ENCODE measurements around the gene BMPR1B.

The BMPR1B gene

GRCh38 chr4:94841864-94842221, 84.1 kb downstream of the BMPR1B start:
- H3K9me3 ChIP-seq (ENCODE audit: control insufficient read depth, insufficient read depth, low read depth, low read length): no peaks in the 10 kb centered on the region
- no peak overlapping the region for H3K4me3 ChIP-seq (ENCODE audit: low read depth, low read length)
- CTCF ChIA-PET: interaction anchor here (0.7 kb wide), 1 partner anchor 284 kb away, joined by 3 read pairs; no protein-coding TSS in a partner anchor
- no peaks in the 10 kb centered on the region for H3K36me3 ChIP-seq (ENCODE audit: control insufficient read depth in 2 of 2, insufficient read depth in 1 of 2, low read length in 2 of 2)
- H3K27ac ChIP-seq (ENCODE audit: extremely low read depth, low read depth, low read length): no peak overlapping the region; the same call in 1 of the 2 replicates
- no peak for TF ChIP-seq PRDM6 (tag by site-specific recombination; IDR thresholded peaks at IDR 0.05)
- no peak for TF ChIP-seq ZNF18 (tag by site-specific recombination; IDR thresholded peaks at IDR 0.05)
- TF ChIP-seq ZNF2 (tag by site-specific recombination; IDR thresholded peaks at IDR 0.05): no peak
- no peak for TF ChIP-seq ZNF549 (tag by site-specific recombination; IDR thresholded peaks at IDR 0.05)
- TF ChIP-seq ZNF514 (tag by site-specific recombination; IDR thresholded peaks at IDR 0.05): no peak
- TF ChIP-seq ZNF148 (tag by site-specific recombination; IDR thresholded peaks at IDR 0.05; ENCODE audit: borderline replicate concordance): no peak
- no peak for TF ChIP-seq ZNF335 (tag by site-specific recombination; conservative IDR thresholded peaks at IDR 0.05)
- TF ChIP-seq, protein P1, sequence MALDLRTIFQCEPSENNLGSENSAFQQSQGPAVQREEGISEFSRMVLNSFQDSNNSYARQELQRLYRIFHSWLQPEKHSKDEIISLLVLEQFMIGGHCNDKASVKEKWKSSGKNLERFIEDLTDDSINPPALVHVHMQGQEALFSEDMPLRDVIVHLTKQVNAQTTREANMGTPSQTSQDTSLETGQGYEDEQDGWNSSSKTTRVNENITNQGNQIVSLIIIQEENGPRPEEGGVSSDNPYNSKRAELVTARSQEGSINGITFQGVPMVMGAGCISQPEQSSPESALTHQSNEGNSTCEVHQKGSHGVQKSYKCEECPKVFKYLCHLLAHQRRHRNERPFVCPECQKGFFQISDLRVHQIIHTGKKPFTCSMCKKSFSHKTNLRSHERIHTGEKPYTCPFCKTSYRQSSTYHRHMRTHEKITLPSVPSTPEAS (tag by site-specific recombination; IDR thresholded peaks at IDR 0.05): no peak
- no peak for TF ChIP-seq KLF9 (tag by site-specific recombination; IDR thresholded peaks at IDR 0.05; ENCODE audit: low read depth)
- no peak for TF ChIP-seq HOXC10 (CRISPR knock-in tag; IDR thresholded peaks at IDR 0.05)
- no peak for TF ChIP-seq ZNF658 (tag by site-specific recombination; IDR thresholded peaks at IDR 0.05)
- TF ChIP-seq ZNF211 (tag by site-specific recombination; IDR thresholded peaks at IDR 0.05; ENCODE audit: low read depth): no peak
- TF ChIP-seq SETDB1 (IDR thresholded peaks at IDR 0.05; ENCODE audit: insufficient read length, low read length): no peak
- no peak for TF ChIP-seq EGR2 (tag by site-specific recombination; IDR thresholded peaks at IDR 0.05; ENCODE audit: low read depth)
- no peaks in the 10 kb centered on the region for H3K4me1 ChIP-seq (ENCODE audit: control insufficient read depth, insufficient read depth, low read length)
- POLR2A ChIA-PET: interaction anchor here (1.0 kb wide), 1 partner anchor 11 kb away, joined by 4 read pairs; no protein-coding TSS in a partner anchor

GRCh38 chr4:94843216-94843615, 85.5 kb downstream of the BMPR1B start:
- H3K27ac ChIP-seq (ENCODE audit: extremely low read depth, low read depth, low read length): no peak overlapping the region
- no peaks in the 10 kb centered on the region for H3K36me3 ChIP-seq (ENCODE audit: control insufficient read depth in 2 of 2, insufficient read depth in 1 of 2, low read length in 2 of 2)
- H3K4me3 ChIP-seq (ENCODE audit: low read depth, low read length): no peak overlapping the region
- ChIA-PET POLR2A (no interaction called here), CTCF (no interaction called here)
- no peaks in the 10 kb centered on the region for H3K4me1 ChIP-seq (ENCODE audit: control insufficient read depth, insufficient read depth, low read length)
- H3K9me3 ChIP-seq (ENCODE audit: control insufficient read depth, insufficient read depth, low read depth, low read length): no peaks in the 10 kb centered on the region
- TF ChIP-seq OSR2 (tag by site-specific recombination; IDR thresholded peaks at IDR 0.05): no peak
- TF ChIP-seq, protein P2, sequence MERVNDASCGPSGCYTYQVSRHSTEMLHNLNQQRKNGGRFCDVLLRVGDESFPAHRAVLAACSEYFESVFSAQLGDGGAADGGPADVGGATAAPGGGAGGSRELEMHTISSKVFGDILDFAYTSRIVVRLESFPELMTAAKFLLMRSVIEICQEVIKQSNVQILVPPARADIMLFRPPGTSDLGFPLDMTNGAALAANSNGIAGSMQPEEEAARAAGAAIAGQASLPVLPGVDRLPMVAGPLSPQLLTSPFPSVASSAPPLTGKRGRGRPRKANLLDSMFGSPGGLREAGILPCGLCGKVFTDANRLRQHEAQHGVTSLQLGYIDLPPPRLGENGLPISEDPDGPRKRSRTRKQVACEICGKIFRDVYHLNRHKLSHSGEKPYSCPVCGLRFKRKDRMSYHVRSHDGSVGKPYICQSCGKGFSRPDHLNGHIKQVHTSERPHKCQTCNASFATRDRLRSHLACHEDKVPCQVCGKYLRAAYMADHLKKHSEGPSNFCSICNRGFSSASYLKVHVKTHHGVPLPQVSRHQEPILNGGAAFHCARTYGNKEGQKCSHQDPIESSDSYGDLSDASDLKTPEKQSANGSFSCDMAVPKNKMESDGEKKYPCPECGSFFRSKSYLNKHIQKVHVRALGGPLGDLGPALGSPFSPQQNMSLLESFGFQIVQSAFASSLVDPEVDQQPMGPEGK (tag by site-specific recombination; IDR thresholded peaks at IDR 0.05): no peak
- no peak for TF ChIP-seq ZBTB6 (tag by site-specific recombination; IDR thresholded peaks at IDR 0.05)
- TF ChIP-seq SCRT1 (tag by site-specific recombination; IDR thresholded peaks at IDR 0.05; ENCODE audit: borderline replicate concordance): no peak
- TF ChIP-seq ZNF677 (tag by site-specific recombination; IDR thresholded peaks at IDR 0.05): no peak
- TF ChIP-seq GLIS2 (tag by site-specific recombination; IDR thresholded peaks at IDR 0.05): no peak
- TF ChIP-seq ZNF449 (tag by site-specific recombination; IDR thresholded peaks at IDR 0.05): no peak
- TF ChIP-seq MEIS1 (CRISPR knock-in tag; IDR thresholded peaks at IDR 0.05; ENCODE audit: borderline replicate concordance): no peak
- no peak for TF ChIP-seq ZNF585B (tag by site-specific recombination; IDR thresholded peaks at IDR 0.05)

All from HEK293 (cell line).